ENCODE results near the gene PSEN1. TPM values are rescaled to one million over a fixed set of nuclear protein-coding genes. Genes with fewer than 3 reads are reported as not detected.

The PSEN1 gene
- total and polyA plus RNA-seq, 2 experiments from 2014 or later = 46.3 to 49.5 TPM

DNA sequence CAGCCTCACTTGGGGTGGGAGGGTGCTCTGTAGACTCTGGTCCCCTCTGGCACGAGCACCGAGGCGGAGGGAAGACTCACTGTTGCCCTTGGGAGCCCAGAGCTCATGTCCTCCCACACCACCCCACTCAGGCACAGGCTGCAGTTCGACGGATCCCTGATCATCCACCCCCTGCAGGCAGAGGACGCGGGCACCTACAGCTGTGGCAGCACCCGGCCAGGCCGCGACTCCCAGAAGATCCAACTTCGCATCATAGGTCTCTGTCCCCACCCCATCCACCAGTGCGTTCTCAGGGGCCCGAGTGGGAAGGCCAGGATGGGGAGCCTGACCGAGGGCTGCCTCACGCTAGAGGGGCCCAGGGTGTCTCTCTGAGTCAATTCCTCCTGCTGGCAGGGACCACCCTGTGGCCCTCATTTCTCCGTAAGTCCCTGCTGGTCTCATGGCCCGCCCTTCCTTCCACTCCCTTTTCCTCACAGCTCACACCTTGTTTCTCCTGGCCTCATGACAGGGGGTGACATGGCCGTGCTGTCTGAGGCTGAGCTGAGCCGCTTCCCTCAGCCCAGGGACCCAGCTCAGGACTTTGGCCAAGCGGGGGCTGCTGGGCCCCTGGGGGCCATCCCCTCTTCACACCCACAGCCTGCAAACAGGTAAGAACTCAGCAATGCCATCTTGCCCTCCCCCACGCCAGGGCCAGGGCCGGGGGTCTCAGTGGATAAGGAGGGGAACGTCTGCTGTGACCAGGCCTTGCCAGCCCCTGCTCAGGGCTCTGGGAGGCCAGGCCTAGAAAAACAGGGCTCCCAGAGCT lies 128.0 kb downstream of the PSEN1 start:
- TF ChIP-seq EZH2phosphoT487 (IDR thresholded peaks at IDR 0.05; ENCODE audit: insufficient read depth, low read depth) (no peak), EZH2 (IDR thresholded peaks at IDR 0.05; ENCODE audit: insufficient read depth, poor library complexity, severe bottlenecking) (no peak)
- Histone ChIP-seq H3K27me3 (replicated peaks; ENCODE audit: insufficient read depth) (no peaks in the 10 kb centered on the region), H3K27ac (no peak overlapping the region), H3K9me3 (ENCODE audit: low read depth) (no peaks in the 10 kb centered on the region), H2AFZ (no peak overlapping the region), H3K4me2 (ENCODE audit: unreplicated experiment) (no peak overlapping the region), H3K9me2 (ENCODE audit: insufficient read depth) (no peaks in the 10 kb centered on the region), H3F3A (ENCODE audit: insufficient read depth) (peaks cover 17% of the 10 kb centered on the region), H4K20me1 (ENCODE audit: insufficient read depth) (no peaks in the 10 kb centered on the region), H3K79me2 (ENCODE audit: insufficient read depth) (no peaks in the 10 kb centered on the region), H3K36me3 (ENCODE audit: low read depth) (no peaks in the 10 kb centered on the region), H3K4me1 (ENCODE audit: insufficient read depth) (no peaks in the 10 kb centered on the region), H3K4me3 (no peak overlapping the region), H3K9ac (no peak overlapping the region)
- 87% methylated on average over 21 to 23 of the region's 23 CpGs for WGBS, 2 experiments (ENCODE audit: low coverage in 1 of 2, low lambda C conversion rate in 2 of 2, missing lambda C conversion rate in 2 of 2)
- in situ Hi-C loops (cut with MboI) = no loop called here
- DNase-seq = no peak

DNA sequence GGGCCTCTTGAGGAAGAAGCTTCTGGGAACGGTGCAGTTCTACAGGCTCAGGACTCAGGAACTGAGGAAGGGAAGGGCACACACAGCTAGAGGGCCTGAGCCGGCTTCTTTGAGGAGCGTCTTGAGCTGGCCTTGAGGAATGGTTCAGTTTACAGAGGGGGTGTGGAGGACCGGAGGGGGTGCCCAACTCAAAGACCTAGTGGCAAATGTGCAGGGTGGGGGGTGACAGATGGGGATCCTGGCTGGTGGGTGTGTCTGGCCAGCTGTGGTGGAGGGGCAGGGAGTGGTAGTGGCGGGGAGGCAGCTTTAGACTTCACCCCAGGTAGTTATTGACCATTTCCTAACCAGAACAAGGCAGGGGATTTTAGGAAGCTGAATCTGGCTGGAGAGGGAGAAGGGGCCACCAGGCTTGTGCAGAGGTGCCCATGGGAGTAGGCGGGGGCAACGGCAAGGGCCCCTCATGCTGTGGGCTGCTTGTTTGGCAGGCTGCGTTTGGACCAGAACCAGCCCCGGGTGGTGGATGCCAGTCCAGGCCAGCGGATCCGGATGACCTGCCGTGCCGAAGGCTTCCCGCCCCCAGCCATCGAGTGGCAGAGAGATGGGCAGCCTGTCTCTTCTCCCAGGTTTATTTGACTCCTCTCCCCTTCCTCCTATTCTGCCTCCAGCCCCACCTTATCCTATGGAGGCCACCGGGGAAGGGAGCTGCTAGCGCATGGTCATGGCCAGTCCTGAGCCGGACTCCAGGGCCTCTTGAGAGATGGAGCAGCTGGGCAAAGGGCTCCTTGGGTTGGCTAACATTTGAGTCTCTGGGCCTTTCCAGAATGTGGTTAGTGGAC lies 128.8 kb downstream of the PSEN1 start:
- no peak overlapping the region for H3K9ac ChIP-seq
- no peaks in the 10 kb centered on the region for H3K36me3 ChIP-seq (ENCODE audit: low read depth)
- H3F3A ChIP-seq (ENCODE audit: insufficient read depth) = peaks cover 25% of the 10 kb centered on the region
- H3K4me3 ChIP-seq = no peak overlapping the region
- H3K9me2 ChIP-seq (ENCODE audit: insufficient read depth) = no peaks in the 10 kb centered on the region
- no peak overlapping the region for H3K4me2 ChIP-seq (ENCODE audit: unreplicated experiment)
- H3K9me3 ChIP-seq (ENCODE audit: low read depth) = no peaks in the 10 kb centered on the region
- H3K4me1 ChIP-seq (ENCODE audit: insufficient read depth) = no peaks in the 10 kb centered on the region
- H2AFZ ChIP-seq = no peak overlapping the region
- no peak for DNase-seq
- no peaks in the 10 kb centered on the region for H3K27me3 ChIP-seq (replicated peaks; ENCODE audit: insufficient read depth)
- in situ Hi-C loops (cut with MboI) = no loop called here
- no peaks in the 10 kb centered on the region for H4K20me1 ChIP-seq (ENCODE audit: insufficient read depth)
- no peaks in the 10 kb centered on the region for H3K79me2 ChIP-seq (ENCODE audit: insufficient read depth)
- WGBS, 2 experiments (ENCODE audit: low coverage in 1 of 2, low lambda C conversion rate in 2 of 2, missing lambda C conversion rate in 2 of 2) = 70 to 79% methylated on average over 12 to 18 of the region's 18 CpGs
- H3K27ac ChIP-seq = no peak overlapping the region
- no peak for TF ChIP-seq EZH2phosphoT487 (IDR thresholded peaks at IDR 0.05; ENCODE audit: insufficient read depth, low read depth)
- TF ChIP-seq EZH2 (IDR thresholded peaks at IDR 0.05; ENCODE audit: insufficient read depth, poor library complexity, severe bottlenecking) = no peak

- H3K4me2 ChIP-seq (ENCODE audit: unreplicated experiment) = no peak overlapping the region
- no peak overlapping the region for H3K27ac ChIP-seq
- H3K4me1 ChIP-seq (ENCODE audit: insufficient read depth) = no peaks in the 10 kb centered on the region
- no peaks in the 10 kb centered on the region for H4K20me1 ChIP-seq (ENCODE audit: insufficient read depth)
- no peak for DNase-seq
- H3K4me3 ChIP-seq = no peak overlapping the region
- H3K9me2 ChIP-seq (ENCODE audit: insufficient read depth) = no peaks in the 10 kb centered on the region
- H3K27me3 ChIP-seq (replicated peaks; ENCODE audit: insufficient read depth) = no peaks in the 10 kb centered on the region
- in situ Hi-C loops (cut with MboI) = no loop called here
- H3K36me3 ChIP-seq (ENCODE audit: low read depth) = no peaks in the 10 kb centered on the region
- no peak overlapping the region for H2AFZ ChIP-seq
- TF ChIP-seq EZH2 (IDR thresholded peaks at IDR 0.05; ENCODE audit: insufficient read depth, poor library complexity, severe bottlenecking) = no peak
- TF ChIP-seq EZH2phosphoT487 (IDR thresholded peaks at IDR 0.05; ENCODE audit: insufficient read depth, low read depth) = no peak
- 94 to 95% methylated on average over 3 of the region's 3 CpGs for WGBS, 2 experiments (ENCODE audit: low coverage in 1 of 2, low lambda C conversion rate in 2 of 2, missing lambda C conversion rate in 2 of 2)
- H3K9ac ChIP-seq = no peak overlapping the region
- H3K79me2 ChIP-seq (ENCODE audit: insufficient read depth) = no peaks in the 10 kb centered on the region
- no peaks in the 10 kb centered on the region for H3K9me3 ChIP-seq (ENCODE audit: low read depth)
- peaks cover 31% of the 10 kb centered on the region for H3F3A ChIP-seq (ENCODE audit: insufficient read depth)
These were observed 129.4 kb downstream of the PSEN1 start for GRCh38 chr14:73265721-73266046.

DNA sequence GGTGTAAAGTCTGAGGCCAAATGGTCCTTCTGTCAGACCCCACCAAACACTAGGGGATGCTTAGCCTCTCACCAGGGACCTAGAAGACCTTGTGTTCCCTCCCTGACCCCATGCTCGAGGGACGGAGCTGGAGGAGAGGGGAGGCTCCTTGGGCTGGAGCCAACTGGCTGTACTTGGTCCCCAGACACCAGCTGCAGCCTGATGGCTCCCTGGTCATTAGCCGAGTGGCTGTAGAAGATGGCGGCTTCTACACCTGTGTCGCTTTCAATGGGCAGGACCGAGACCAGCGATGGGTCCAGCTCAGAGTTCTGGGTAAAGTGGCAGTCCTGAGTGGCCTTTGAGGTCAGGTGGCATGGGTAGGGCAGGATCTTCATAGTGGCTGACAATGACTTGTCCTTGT lies 130.0 kb downstream of the PSEN1 start:
- no peaks in the 10 kb centered on the region for H3K27me3 ChIP-seq (replicated peaks; ENCODE audit: insufficient read depth)
- 84 to 85% methylated on average over 7 of the region's 7 CpGs for WGBS, 2 experiments (ENCODE audit: low coverage in 1 of 2, low lambda C conversion rate in 2 of 2, missing lambda C conversion rate in 2 of 2)
- no peak for TF ChIP-seq EZH2 (IDR thresholded peaks at IDR 0.05; ENCODE audit: insufficient read depth, poor library complexity, severe bottlenecking)
- TF ChIP-seq EZH2phosphoT487 (IDR thresholded peaks at IDR 0.05; ENCODE audit: insufficient read depth, low read depth) = no peak
- no peaks in the 10 kb centered on the region for H3K36me3 ChIP-seq (ENCODE audit: low read depth)
- H3K4me2 ChIP-seq (ENCODE audit: unreplicated experiment) = no peak overlapping the region
- no peaks in the 10 kb centered on the region for H3K9me2 ChIP-seq (ENCODE audit: insufficient read depth)
- DNase-seq = no peak
- H3K4me3 ChIP-seq = no peak overlapping the region
- in situ Hi-C loops (cut with MboI) = no loop called here
- no peak overlapping the region for H3K27ac ChIP-seq
- H3K79me2 ChIP-seq (ENCODE audit: insufficient read depth) = no peaks in the 10 kb centered on the region
- H4K20me1 ChIP-seq (ENCODE audit: insufficient read depth) = no peaks in the 10 kb centered on the region
- no peak overlapping the region for H3K9ac ChIP-seq
- H3F3A ChIP-seq (ENCODE audit: insufficient read depth) = peaks cover 38% of the 10 kb centered on the region
- no peak overlapping the region for H2AFZ ChIP-seq
- H3K4me1 ChIP-seq (ENCODE audit: insufficient read depth) = no peaks in the 10 kb centered on the region
- H3K9me3 ChIP-seq (ENCODE audit: low read depth) = no peaks in the 10 kb centered on the region

Measured in GM23248 (cell line).